HG02678 (cell line): Measurements from ENCODE around the gene ZFYVE28.
"Not testable (repeated sequence)": the region's sequence is repeated elsewhere in the genome, so short reads cannot be mapped to it uniquely, and the experiment has no call there.

Experiments
- ATAC-seq: cut with Tn5 transposase; IDR thresholded peaks from one replicate; pipeline ENCODE4 v1.9.1; 2021; ENCODE audit warnings: mild to moderate bottlenecking, moderate library complexity; ENCODE audit not compliant: unreplicated experiment

The ZFYVE28 gene

GRCh38 chr4:2393353-2394270 lies 24.8 kb downstream of the ZFYVE28 start:
- no peak for ATAC-seq

- ATAC-seq: no peak
Observed at GRCh38 chr4:2390784-2391421, 27.5 kb downstream of the ZFYVE28 start.

GRCh38 chr4:2390146-2390545 lies 28.3 kb downstream of the ZFYVE28 start:
- no peak for ATAC-seq

DNA sequence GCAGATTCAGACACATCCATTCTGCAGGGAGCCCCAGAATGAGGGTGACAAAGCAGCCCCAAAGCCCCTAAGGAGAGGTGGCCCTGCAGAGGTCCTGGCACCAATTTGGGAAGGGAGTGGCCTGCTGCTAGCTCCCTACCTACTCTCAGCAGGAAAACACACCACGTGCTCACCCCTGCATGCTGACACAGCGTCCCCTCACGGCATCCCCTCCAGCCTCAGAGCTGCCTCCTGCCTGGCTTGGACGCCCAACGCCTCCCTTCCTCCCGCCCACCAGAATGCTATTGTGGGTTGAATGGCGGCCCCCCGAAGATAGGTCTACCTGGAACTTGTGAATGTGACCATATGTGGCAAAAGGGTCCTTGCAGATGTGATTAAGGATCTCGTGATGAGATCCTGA lies 28.8 kb downstream of the ZFYVE28 start:
- no peak for ATAC-seq

- no peak for ATAC-seq
Observed at GRCh38 chr4:2388429-2389182, 29.8 kb downstream of the ZFYVE28 start.

- ATAC-seq: no peak
Observed at GRCh38 chr4:2387829-2388228, 30.6 kb downstream of the ZFYVE28 start.

DNA sequence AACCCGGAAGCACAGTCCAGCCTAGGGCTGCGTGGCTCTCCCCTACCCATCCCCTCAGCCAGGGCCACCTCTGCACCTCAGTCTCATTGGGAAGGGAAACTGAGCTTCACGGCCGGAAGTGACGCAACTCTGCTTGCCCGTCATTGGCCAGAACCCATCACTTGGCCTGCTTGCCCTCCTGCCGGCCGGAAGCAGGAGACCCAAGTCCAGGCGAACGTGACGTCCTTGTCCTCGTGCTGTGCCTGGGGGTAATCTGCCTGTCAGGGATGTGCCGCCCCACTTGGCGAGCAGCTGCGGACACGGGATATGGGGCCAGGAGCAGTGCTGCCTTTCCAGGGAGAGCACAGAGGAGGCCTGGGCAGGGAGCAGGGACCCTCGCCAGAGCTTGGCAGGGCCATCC lies 31.2 kb downstream of the ZFYVE28 start:
- no peak for ATAC-seq

- no peak for ATAC-seq
Observed at GRCh38 chr4:2386717-2387116, 31.7 kb downstream of the ZFYVE28 start.

DNA sequence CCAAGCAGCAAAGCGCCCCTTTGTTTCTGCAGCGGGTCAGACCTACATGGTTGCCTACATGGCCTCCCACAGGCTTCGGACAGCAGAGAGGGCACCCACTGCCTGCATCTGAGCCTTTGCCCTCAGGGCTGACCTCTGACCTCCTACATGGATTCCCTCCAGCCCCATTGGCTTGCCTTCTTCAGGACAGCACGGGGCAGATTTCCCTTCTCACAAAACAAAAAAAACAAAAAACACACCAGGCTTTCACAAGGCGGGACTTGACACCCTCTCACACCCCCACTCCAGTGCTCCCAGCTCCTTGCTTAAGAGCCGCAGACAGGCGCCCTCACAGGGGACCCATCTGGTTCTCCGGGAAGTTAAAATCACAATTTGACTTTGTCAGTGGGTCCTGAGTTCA lies 32.9 kb downstream of the ZFYVE28 start:
- no peak for ATAC-seq

DNA sequence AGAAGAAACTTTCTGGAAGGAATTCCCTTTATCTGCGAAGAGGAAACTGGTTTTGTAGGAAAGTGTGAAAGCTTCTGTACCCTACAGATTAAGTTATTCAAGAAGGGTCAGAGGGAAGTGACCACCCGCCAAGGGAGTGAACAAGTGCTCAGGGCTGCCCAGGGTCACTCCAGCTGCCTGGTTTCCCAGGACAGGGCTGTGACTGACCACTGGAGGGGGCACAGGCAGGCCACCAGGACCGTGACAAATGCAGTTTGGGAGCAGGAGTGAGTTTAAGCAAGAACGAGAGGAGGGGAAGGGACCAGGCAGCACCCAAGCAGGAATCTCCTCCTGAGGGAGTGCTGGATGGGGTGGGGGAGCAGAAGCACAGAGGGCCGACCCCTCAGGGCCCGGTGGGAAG lies 34.2 kb downstream of the ZFYVE28 start:
- ATAC-seq: no peak

DNA sequence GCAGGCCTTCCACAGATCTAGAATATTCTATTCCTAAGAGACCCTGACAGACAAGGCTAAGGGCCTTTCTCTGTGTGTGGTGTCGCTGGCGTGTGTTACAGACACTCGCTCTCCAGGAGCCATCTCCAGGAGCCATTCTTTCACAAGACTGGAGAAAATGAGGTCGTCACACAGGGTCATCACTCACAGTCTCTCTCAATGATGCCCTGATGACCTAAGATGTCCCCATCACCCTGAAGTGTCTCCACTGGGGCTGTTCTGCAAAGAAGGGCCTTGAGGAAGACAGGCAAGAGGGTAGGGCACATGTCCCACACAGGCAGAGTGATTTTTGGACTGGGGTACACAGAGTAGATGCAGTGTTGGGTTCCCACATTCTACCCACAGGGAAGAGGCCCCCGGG lies 34.7 kb downstream of the ZFYVE28 start:
- ATAC-seq: no peak

DNA sequence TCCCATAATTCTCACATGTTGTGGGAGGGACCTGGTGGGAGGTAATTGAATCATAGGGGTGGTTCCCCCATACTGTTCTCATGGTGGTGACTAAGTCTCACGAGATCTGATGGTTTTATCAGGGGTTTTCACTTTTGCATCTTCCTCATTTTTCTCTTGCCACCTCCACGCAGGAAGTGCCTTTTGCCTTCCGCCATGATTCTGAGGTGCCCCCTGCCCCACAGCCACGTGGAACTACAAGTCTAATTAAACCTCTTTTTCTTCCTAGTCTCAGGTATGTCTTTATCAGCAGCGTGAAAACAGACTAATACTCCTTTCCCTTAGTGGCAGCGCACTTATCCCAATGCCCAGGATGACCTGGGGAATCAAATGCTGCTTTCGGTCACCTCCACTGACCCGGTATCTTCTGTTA lies 35.2 kb downstream of the ZFYVE28 start:
- not testable (repeated sequence) for ATAC-seq

- not testable (repeated sequence) for ATAC-seq
Observed at GRCh38 chr4:2382769-2383202, 35.7 kb downstream of the ZFYVE28 start.

DNA sequence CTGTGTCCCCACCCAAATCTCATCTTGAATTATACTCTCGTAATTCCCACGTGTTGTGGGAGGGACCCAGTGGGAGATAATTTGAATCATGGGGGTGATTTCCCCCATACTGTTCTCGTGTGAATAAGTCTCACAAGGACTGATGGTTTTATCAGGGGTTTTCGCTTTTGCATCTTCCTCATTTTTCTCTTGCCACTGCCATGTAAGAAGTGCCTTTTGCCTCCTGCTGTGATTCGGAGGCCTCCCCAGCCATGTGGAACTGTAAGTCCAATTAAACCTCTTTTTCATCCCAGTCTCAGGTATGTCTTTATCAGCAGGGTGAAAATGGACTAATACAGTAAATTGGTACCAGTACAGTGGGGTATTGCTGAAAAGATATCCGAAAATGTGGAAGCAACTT lies 37.9 kb downstream of the ZFYVE28 start:
- ATAC-seq: not testable (repeated sequence)

GRCh38 chr4:2378898-2379297 lies 39.5 kb downstream of the ZFYVE28 start:
- ATAC-seq: no peak

DNA sequence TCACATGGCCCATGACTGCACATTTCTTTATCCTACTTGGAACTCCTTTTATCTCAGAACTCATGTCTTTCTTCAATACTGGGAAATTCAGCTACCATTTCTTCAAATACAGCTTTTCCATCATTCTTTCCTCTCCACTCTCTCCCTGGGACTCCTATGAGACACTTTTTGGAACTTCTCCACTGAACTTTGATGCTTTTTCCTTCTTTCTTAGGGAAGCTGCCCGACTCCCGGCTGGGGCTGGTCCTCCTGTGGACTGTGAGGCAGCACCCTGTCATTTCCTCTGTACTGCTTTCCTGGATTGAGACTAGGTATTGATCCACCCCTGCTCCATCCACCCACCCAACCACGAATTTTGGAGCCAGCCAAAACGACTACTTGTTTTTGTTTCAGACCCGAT lies 40.0 kb downstream of the ZFYVE28 start:
- ATAC-seq: no peak

- ATAC-seq: no peak
Observed at GRCh38 chr4:2377241-2377640, 41.2 kb downstream of the ZFYVE28 start.

- ATAC-seq: no peak
Observed at GRCh38 chr4:2375427-2375826, 43.0 kb downstream of the ZFYVE28 start.

DNA sequence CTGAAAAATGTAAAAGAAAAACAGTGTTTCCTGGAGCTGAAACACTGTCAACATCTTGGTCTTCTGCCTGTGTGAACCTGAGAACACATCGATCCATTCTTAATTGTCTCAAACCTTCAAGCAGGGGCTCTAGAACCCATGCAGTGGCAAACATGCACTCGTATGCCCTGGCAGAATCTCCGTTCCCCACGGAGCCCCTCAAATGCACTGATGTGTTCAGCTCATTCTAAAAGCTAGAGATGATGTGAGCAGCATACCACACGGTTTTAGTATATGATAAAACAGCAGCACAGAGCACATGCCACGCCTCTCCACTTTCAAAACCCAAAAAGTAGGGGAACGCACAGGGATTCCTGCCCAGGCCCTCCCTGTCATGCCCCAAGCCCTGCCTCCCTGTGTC lies 44.9 kb downstream of the ZFYVE28 start:
- no peak for ATAC-seq

DNA sequence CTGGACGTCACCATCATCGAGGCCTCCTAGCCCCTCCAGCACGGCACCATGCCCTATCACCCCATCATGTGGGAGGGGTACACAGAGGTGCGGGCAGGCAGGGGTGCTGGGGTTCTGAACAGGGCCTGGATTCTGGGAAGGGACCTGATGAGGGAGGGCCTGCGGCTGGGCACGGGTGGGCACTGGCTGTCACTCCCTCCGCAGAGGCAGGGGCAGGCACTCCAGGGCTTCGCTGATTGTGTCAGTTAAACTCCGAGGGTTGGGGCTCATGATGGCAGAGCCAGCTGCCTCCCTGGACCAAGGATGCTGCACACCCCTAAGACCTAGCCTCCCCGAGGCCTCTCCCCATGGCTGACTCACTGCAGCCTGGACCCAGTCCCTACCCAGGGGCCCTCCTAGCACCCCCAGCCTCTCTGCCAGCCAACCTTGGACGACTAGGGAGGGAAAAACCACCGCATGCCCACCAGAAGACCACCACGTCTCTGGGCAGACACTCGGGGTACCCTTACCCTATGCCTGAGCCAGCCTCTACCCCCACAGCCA lies 45.9 kb downstream of the ZFYVE28 start:
- ATAC-seq: no peak

DNA sequence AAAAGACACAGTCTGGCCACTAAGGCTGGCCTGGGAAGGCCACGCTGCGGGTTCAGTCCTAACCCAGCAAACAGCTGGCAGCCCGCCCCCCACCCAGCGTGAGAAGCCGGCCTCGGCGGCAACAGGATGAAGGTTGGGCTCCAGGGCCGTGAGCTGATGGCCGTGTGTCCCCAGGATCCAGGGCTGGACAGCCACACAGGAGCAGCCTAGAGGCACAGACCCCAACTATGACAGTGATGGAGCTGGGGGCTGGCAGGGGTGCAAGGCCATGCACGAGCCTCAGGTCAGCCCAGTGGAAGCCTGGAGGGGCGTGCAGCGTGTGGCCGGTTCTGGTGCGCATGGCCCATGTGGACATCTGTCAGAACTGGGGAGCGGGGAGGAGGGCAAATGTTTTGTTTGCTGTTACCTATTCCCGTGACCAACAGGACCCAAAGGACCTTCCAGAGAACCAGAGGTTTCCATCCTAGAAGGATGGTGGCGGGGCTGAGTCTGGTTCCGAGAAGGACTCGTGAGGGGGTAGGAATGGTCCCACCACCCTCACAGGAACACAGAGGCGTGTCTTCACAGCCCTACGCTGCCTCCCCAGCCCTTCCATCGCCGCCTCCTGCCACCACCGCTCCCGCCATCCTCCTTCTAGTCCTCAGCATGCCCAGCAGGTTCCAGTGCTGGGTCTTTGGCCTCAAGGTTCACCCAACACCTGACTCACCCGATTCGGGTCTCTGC lies 46.5 kb downstream of the ZFYVE28 start:
- no peak for ATAC-seq
